ENCODE data around the gene RHBDD1. TPM values are rescaled to one million over a fixed set of nuclear protein-coding genes. Genes with fewer than 3 reads are reported as not detected.
"Not testable (repeated sequence)": the region's sequence is repeated elsewhere in the genome, so short reads cannot be mapped to it uniquely, and the experiment has no call there.

The RHBDD1 gene
- total RNA-seq, 2 donors from 2014 or later = 35.5 to 40.4 TPM

GRCh38 chr2:226834880-226835279, 974 bp upstream of the RHBDD1 start:
- H3K9me3 Mint-ChIP-seq; DNase-seq (ENCODE audit: low spot score in 2 of 2); ATAC-seq: not testable (repeated sequence)
- peak overlapping the region; percentile 82 to 92 for H3K27ac Mint-ChIP-seq
- peaks cover 18 to 33% of the 10 kb centered on the region in 2 donors for H3K36me3 Mint-ChIP-seq

GRCh38 chr2:226835420-226835795, 446 bp upstream of the RHBDD1 start:
- Mint-ChIP-seq H3K36me3 (peaks cover 22 to 38% of the 10 kb centered on the region in 2 donors), H3K27ac (peak overlapping the region; percentile 82 to 92), H3K9me3 (peaks cover 0 to 4% of the 10 kb centered on the region in 2 donors)
- DNase-seq (ENCODE audit: low spot score in 2 of 2) (no peak), ATAC-seq (peak; percentile 25 to 26)

- peaks cover 22 to 37% of the 10 kb centered on the region in 2 donors for H3K36me3 Mint-ChIP-seq
- ATAC-seq (peak; percentile 24 to 26), DNase-seq (ENCODE audit: low spot score in 2 of 2) (no peak)
- peaks cover 0 to 4% of the 10 kb centered on the region in 2 donors for H3K9me3 Mint-ChIP-seq
- peak overlapping the region; percentile 92 to 98 for H3K27ac Mint-ChIP-seq
Measured at GRCh38 chr2:226836548-226836885, 663 bp downstream of the RHBDD1 start.

- ATAC-seq (no peak), DNase-seq (ENCODE audit: low spot score in 2 of 2) (no peak)
- Mint-ChIP-seq H3K9me3 (no peaks in the 10 kb centered on the region), H3K27ac (peak overlapping the region; percentile 92 to 98), H3K36me3 (peaks cover 17 to 39% of the 10 kb centered on the region in 2 donors)
Measured at GRCh38 chr2:226837334-226837733, 1.5 kb downstream of the RHBDD1 start.

- Mint-ChIP-seq H3K27ac (peak overlapping the region; percentile 92 to 98), H3K36me3 (peaks cover 16 to 42% of the 10 kb centered on the region in 2 donors), H3K9me3 (no peaks in the 10 kb centered on the region)
- ATAC-seq = no peak
- DNase-seq (ENCODE audit: low spot score in 2 of 2) = no peak
Measured at GRCh38 chr2:226837787-226838603, 2.1 kb downstream of the RHBDD1 start.

- Mint-ChIP-seq H3K27ac (peak overlapping the region; percentile 92 to 98), H3K9me3 (no peaks in the 10 kb centered on the region), H3K36me3 (peaks cover 16 to 49% of the 10 kb centered on the region in 2 donors)
- no peak for ATAC-seq
- no peak for DNase-seq (ENCODE audit: low spot score in 2 of 2)
Measured at GRCh38 chr2:226838722-226839121, 2.9 kb downstream of the RHBDD1 start.

GRCh38 chr2:226839161-226839560, 3.3 kb downstream of the RHBDD1 start:
- Mint-ChIP-seq H3K9me3 (no peaks in the 10 kb centered on the region), H3K36me3 (peaks cover 16 to 50% of the 10 kb centered on the region in 2 donors), H3K27ac (peak overlapping the region; percentile 92 to 98)
- DNase-seq (ENCODE audit: low spot score in 2 of 2) (no peak), ATAC-seq (no peak)

GRCh38 chr2:226839951-226840350, 4.1 kb downstream of the RHBDD1 start:
- H3K36me3 Mint-ChIP-seq = peaks cover 16 to 49% of the 10 kb centered on the region in 2 donors
- no peak for ATAC-seq
- H3K9me3 Mint-ChIP-seq = no peaks in the 10 kb centered on the region
- no peak for DNase-seq (ENCODE audit: low spot score in 2 of 2)
- H3K27ac Mint-ChIP-seq = peak overlapping the region in 1 of 2 donors; percentile 61

- DNase-seq (ENCODE audit: low spot score in 2 of 2); ATAC-seq; H3K9me3 Mint-ChIP-seq: not testable (repeated sequence)
- Mint-ChIP-seq H3K27ac (peak overlapping the region in 1 of 2 donors; percentile 18), H3K36me3 (peaks cover 4 to 40% of the 10 kb centered on the region in 2 donors)
Measured at GRCh38 chr2:226843001-226843400, 7.1 kb downstream of the RHBDD1 start.

GRCh38 chr2:226845386-226846116, 9.7 kb downstream of the RHBDD1 start:
- H3K27ac Mint-ChIP-seq = no peak overlapping the region
- DNase-seq (ENCODE audit: low spot score in 2 of 2) = no peak
- peaks cover 0 to 34% of the 10 kb centered on the region in 2 donors for H3K36me3 Mint-ChIP-seq
- ATAC-seq = no peak
- H3K9me3 Mint-ChIP-seq = no peaks in the 10 kb centered on the region

GRCh38 chr2:226847090-226847489, 11.2 kb downstream of the RHBDD1 start:
- no peaks in the 10 kb centered on the region for H3K9me3 Mint-ChIP-seq
- H3K27ac Mint-ChIP-seq = no peak overlapping the region
- peaks cover 0 to 30% of the 10 kb centered on the region in 2 donors for H3K36me3 Mint-ChIP-seq
- DNase-seq (ENCODE audit: low spot score in 2 of 2) (no peak), ATAC-seq (no peak)

GRCh38 chr2:226847511-226847910, 11.7 kb downstream of the RHBDD1 start:
- DNase-seq (ENCODE audit: low spot score in 2 of 2) (no peak), ATAC-seq (no peak)
- Mint-ChIP-seq H3K36me3 (peaks cover 0 to 27% of the 10 kb centered on the region in 2 donors), H3K9me3 (no peaks in the 10 kb centered on the region), H3K27ac (no peak overlapping the region)

- Mint-ChIP-seq H3K27ac (no peak overlapping the region), H3K36me3 (peaks cover 0 to 8% of the 10 kb centered on the region in 2 donors), H3K9me3 (no peaks in the 10 kb centered on the region)
- DNase-seq (ENCODE audit: low spot score in 2 of 2) (no peak), ATAC-seq (no peak)
Measured at GRCh38 chr2:226849349-226849748, 13.5 kb downstream of the RHBDD1 start.

GRCh38 chr2:226850024-226850423, 14.2 kb downstream of the RHBDD1 start:
- Mint-ChIP-seq H3K27ac (no peak overlapping the region), H3K36me3 (peaks cover 0 to 7% of the 10 kb centered on the region in 2 donors), H3K9me3 (no peaks in the 10 kb centered on the region)
- DNase-seq (ENCODE audit: low spot score in 2 of 2) (no peak), ATAC-seq (no peak)

GRCh38 chr2:226855787-226856186, 19.9 kb downstream of the RHBDD1 start:
- peaks cover 0 to 7% of the 10 kb centered on the region in 2 donors for H3K36me3 Mint-ChIP-seq
- DNase-seq (ENCODE audit: low spot score in 2 of 2) = no peak

GRCh38 chr2:226860087-226860486, 24.2 kb downstream of the RHBDD1 start:
- Mint-ChIP-seq H3K27ac (no peak overlapping the region), H3K36me3 (peaks cover 3 to 13% of the 10 kb centered on the region in 2 donors), H3K9me3 (peaks cover 0 to 5% of the 10 kb centered on the region in 2 donors)
- ATAC-seq (no peak), DNase-seq (ENCODE audit: low spot score in 2 of 2) (no peak)

More at GRCh38 chr2:226855787-226856186, 19.9 kb downstream of the RHBDD1 start:
- Mint-ChIP-seq H3K27ac (no peak overlapping the region), H3K9me3 (peaks cover 0 to 5% of the 10 kb centered on the region in 2 donors)
- no peak for ATAC-seq

- H3K9me3 Mint-ChIP-seq = peaks cover 0 to 5% of the 10 kb centered on the region in 2 donors
Measured at GRCh38 chr2:226862623-226863022, 26.8 kb downstream of the RHBDD1 start.

More at GRCh38 chr2:226862623-226863022, 26.8 kb downstream of the RHBDD1 start:
- Mint-ChIP-seq H3K36me3 (peaks cover 11 to 19% of the 10 kb centered on the region in 2 donors), H3K27ac (no peak overlapping the region)
- ATAC-seq (no peak), DNase-seq (ENCODE audit: low spot score in 2 of 2) (no peak)
